ENCODE measurements around the gene B3GNT8.
A peak's percentile ranks its signal among the peaks of the same experiment; 100 is the strongest.
"Not testable (repeated sequence)": the region's sequence is repeated elsewhere in the genome, so short reads cannot be mapped to it uniquely, and the experiment has no call there.

B3GNT8 gene

GRCh38 chr19:41435936-41436673 is 8.9 kb upstream of the B3GNT8 start:
- no peak for DNase-seq

DNA sequence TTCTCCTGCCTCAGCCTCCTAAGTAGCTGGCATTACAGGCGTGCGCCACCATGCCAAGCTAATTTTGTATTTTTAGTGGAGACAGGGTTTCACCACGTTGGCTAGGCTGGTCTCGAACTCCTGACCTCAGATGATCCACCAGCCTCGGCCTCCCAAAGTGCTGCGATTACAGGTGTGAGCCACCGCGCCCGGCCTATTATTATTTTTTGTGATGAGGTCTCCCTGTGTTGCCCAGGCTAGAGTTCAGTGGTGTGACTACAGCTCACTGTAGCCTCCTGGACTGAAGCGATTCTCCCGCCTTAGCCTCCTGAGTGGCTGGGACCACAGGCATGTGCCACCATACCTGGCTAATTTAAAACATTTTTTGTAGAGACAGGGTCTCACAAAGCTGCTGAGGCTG is 8.2 kb upstream of the B3GNT8 start:
- not testable (repeated sequence) for DNase-seq

GRCh38 chr19:41434450-41434849 is 7.3 kb upstream of the B3GNT8 start:
- no peak for DNase-seq

- DNase-seq: no peak
These were observed 6.0 kb upstream of the B3GNT8 start for GRCh38 chr19:41433171-41433570.

- DNase-seq: no peak
These were observed 4.5 kb upstream of the B3GNT8 start for GRCh38 chr19:41431426-41432386.

- DNase-seq: no peak
These were observed 3.7 kb upstream of the B3GNT8 start for GRCh38 chr19:41430922-41431321.

- DNase-seq: no peak
These were observed 1.3 kb upstream of the B3GNT8 start for GRCh38 chr19:41428481-41428859.

GRCh38 chr19:41427647-41428480 is 690 bp upstream of the B3GNT8 start:
- DNase-seq: no peak

DNA sequence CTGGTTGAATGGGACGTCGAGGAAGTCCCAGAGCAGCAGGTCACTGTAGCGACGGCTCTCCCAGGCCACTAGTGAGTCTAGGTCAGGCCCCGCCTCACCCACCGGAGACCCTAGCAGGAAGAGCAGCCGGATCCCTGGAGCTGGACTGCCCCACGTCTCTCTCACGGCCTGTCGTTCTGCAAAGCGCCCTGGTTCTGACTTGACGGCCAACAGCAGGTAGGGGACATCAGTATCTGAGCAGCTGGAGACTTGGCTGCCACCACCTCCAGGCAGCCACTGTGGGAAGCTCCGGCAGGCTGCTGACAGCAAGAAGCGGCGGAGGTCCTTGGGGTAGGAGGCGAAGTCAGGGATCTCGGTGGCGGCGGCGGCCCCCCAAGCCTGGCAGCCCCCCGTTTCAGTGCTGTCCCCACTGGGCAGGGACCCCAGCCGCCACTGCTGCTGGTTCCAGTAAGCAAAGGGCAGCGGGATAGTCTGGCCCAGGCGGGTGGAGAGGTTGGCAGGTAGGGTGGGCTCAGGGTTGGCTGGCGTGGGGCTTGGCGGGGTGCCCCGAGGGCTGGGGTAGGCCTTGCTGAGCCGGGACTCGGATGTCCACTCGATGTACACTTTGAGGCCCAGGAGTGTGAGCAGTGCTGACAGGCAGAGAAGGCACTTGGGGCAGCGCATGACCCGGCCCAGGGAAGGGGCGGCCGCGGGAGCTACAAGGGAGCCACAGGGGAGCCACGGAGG is 895 bp downstream of the B3GNT8 start:
- DNase-seq: no peak

GRCh38 chr19:41425174-41426115 is 1.7 kb downstream of the B3GNT8 start:
- DNase-seq: no peak

DNA sequence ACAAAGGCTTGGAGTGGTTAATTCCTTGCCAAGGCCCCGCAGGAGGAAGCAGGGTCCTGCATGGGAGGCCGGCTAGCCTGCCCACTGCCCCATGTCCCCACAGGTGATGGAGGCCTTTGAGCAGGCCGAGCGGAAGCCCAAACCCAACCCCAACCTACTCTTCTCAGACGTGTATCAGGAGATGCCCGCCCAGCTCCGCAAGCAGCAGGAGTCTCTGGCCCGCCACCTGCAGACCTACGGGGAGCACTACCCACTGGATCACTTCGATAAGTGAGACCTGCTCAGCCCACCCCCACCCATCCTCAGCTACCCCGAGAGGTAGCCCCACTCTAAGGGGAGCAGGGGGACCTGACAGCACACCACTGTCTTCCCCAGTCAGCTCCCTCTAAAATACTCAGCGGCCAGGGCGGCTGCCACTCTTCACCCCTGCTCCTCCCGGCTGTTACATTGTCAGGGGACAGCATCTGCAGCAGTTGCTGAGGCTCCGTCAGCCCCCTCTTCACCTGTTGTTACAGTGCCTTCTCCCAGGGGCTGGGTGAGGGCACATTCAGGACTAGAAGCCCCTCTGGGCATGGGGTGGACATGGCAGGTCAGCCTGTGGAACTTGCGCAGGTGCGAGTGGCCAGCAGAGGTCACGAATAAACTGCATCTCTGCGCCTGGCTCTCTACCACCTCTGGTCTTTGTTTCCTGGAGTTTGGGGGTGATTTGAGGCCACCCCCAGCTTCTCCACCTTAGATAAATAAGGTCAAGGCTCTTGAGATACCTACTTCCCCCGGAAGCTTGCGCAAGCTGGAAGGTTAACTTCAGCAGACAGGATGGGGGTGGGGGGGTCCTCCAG is 2.6 kb downstream of the B3GNT8 start:
- DNase-seq: peak; percentile 57

- DNase-seq: no peak
These were observed 4.2 kb downstream of the B3GNT8 start for GRCh38 chr19:41422955-41423354.

- no peak for DNase-seq
These were observed 4.7 kb downstream of the B3GNT8 start for GRCh38 chr19:41422456-41422855.

DNA sequence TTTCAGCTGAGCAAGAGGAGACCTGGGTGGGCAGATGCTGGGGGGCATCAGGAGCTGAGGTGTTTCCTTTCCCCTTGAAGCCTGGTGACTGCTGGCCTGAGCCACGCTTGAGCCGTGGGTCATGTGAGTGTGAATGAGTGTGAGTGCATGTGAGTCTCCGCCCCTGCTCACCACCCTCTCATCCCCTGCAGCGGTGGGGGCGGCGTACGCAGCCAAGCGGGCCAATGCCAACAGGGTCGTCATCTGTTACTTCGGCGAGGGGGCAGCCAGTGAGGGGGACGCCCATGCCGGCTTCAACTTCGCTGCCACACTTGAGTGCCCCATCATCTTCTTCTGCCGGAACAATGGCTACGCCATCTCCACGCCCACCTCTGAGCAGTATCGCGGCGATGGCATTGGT is 5.2 kb downstream of the B3GNT8 start:
- no peak for DNase-seq

DNA sequence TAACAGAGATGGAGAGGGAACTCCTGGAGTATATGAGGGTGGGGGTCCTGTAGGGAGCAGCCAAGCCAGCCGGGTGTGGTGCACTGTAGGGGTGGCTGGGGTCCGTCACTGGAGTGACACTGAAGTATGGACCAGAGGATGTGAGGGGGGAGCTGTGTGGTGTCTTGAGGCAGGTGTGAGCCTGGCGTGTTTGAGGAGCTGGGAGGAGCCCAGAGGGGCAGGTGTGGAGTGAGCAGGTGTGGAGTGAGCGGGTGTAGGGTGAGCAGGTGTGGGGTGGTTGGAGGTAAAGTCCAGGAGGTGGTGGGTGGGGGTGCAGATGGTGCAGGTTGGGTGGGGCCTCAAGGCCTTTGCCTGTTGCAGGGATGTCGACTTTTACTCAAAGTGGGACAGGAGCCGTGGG is 5.9 kb downstream of the B3GNT8 start:
- DNase-seq: no peak

DNA sequence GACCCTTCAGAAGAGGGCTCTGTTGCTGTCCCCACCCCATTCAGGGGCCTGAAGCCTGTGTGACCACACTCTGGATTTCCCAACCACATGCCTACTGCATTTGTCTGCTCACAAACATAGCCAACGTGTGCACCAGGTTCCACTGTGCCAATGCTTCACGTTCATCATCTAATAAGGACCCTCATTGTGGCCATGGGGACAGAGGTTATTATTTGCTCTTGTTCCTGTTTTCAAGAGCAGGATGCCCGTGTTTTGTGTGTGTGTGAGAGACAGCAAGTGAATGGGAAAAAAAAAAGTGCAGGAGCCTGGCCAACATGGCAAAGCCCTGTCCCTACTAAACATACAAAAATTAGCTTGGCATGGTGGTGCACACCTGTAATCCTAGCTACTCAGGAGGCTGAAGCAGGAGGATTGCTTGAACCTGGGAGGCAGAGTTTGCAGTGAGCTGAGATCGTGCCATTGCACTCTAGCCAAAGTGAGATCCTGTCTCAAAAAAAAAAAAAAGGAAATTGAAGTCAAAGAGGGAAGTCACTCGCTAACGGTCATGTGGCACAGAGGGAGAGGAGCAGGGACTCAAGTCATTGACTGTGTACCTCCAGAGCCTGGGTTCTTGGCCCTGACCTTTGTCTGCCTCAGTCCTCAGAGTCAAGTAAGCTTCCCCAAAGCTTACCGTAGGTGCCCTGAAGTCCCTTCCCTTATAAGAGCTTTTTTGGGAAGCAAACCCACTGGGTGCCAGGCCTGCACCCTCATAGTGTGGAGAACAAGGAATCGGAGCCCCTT is 6.9 kb downstream of the B3GNT8 start:
- no peak for DNase-seq

- DNase-seq: no peak
These were observed 10.9 kb downstream of the B3GNT8 start for GRCh38 chr19:41416194-41416674.

GRCh38 chr19:41415154-41415571 is 12.0 kb downstream of the B3GNT8 start:
- no peak for DNase-seq

GRCh38 chr19:41414461-41414860 is 12.7 kb downstream of the B3GNT8 start:
- DNase-seq: no peak
